GM12873 (cell line): ENCODE results near the gene AKT1S1.

ENCODE experiments used
- CTCF ChIP-seq: IDR thresholded peaks from 2 replicates; pipeline ENCODE4 v1.5.1; 2012; ENCODE audit warnings: low read depth, mild to moderate bottlenecking, moderate library complexity, low read length, control low read depth; ENCODE audit not compliant: insufficient read depth; ENCODE audit errors: missing control alignments

AKT1S1 gene

GRCh38 chr19:49890349-49891311, 13.5 kb upstream of the AKT1S1 start:
- TF ChIP-seq CTCF, result no peak

- TF ChIP-seq CTCF, result peak; percentile 71
Measured at GRCh38 chr19:49889687-49890348, 12.7 kb upstream of the AKT1S1 start.

DNA sequence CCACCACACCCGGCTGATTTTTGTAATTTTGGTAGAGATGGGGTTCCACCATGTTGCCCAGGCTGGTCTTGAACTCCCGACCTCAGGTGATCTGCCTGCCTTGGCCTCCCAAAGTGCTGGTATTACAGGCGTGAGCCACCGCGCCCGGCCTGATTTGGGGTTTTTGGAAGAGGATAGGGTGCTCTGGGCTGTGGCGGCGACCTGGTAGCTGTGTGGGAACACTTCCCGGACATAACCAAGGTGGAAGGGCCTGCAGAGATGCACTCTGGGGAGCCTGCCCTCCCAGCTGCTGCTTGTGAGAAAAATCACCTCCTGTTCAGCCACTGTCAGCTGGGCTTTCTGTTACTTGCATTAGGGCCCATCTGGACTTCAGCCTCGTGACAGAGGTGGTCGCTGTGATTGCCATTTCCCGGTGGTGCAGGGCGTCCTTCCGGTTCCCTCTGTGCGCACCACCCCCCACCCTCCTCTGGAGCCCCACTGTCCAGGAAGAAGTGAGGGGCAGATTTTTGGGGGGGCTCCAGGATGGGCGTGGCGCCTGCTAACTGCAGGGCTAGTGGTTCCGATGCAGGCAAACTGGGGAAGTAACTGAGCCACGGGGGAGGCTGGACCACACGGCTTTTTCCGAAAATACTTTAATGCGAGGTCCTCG, 12.0 kb upstream of the AKT1S1 start:
- no peak for TF ChIP-seq CTCF

- TF ChIP-seq CTCF, result no peak
Measured at GRCh38 chr19:49888510-49888824, 11.3 kb upstream of the AKT1S1 start.

DNA sequence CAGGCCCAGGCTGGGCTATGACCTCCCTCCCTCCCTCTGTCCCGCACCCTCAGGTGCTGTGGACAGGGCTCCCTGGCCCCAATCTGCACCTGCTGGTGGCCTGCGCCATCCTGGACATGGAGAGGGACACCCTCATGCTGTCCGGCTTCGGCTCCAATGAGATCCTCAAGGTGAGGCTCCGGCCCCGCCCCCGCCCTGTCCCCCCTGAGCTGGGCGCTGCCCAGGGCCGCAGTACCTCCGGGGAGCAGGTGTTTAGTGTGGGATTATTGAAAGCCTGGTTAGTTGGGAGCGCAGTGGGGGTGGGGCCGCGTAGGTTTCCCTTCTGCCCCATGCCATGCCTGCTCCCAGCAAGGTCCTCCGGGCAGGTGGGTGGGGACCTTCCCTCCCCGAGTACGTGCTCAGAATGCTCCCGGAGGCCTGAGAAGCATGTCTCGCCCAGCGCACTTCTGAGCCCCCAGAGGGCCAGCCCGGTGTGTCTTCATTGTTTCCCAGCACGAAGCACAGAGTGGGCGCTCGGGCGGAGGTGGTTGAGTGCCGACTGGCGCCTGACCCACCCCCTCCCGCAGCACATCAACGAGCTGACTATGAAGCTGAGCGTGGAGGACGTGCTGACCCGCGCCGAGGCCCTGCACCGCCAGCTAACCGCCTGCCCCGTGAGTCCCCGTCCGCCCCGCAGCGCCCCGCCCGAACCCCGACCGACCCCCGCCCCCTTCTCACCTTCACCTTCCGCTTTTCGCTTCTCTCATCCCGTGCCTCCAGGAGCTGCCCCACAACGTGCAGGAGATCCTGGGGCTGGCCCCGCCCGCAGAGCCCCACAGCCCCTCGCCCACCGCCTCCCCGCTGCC, 10.7 kb upstream of the AKT1S1 start:
- no peak for TF ChIP-seq CTCF

GRCh38 chr19:49887037-49887664, 10.0 kb upstream of the AKT1S1 start:
- no peak for TF ChIP-seq CTCF
